Bronchial epithelial cell (primary cell): ENCODE results near the gene FTCD. TPM values are rescaled to one million over a fixed set of nuclear protein-coding genes. Genes with fewer than 3 reads are reported as not detected.

Experiments used
- total RNA-seq: library from RNA; depleted of rRNA; stranded (reverse); fragments of >200 nt; gene quantifications from 2 replicates; pipeline ENCODE4 v1.2.1, GENCODE V29; 2014

The FTCD gene
- total RNA-seq, 1 donor from 2014 or later, result not detected

Other genes starting within 250 kb of the FTCD start
- 1.9 and 12.9 TPM in 2 replicates for gene COL6A1, start 173.8 kb downstream of the FTCD start, total RNA-seq
- 1.0 and 12.6 TPM in 2 replicates for gene COL6A2, start 57.5 kb downstream of the FTCD start, total RNA-seq
- 0.64 and 1.1 TPM in 2 replicates for gene SPATC1L, start 28.9 kb upstream of the FTCD start, total RNA-seq
- gene LSS, start 73.2 kb upstream of the FTCD start, total RNA-seq, result 29.6 and 43.7 TPM in 2 replicates
- gene MCM3AP, start 130.0 kb upstream of the FTCD start, total RNA-seq, result 70.8 and 80.5 TPM in 2 replicates
- 15.4 and 17.4 TPM in 2 replicates for gene YBEY, start 130.8 kb upstream of the FTCD start, total RNA-seq
- 0.53 and 0.77 TPM in 2 replicates for gene C21orf58, start 168.3 kb upstream of the FTCD start, total RNA-seq
- 11.1 and 11.3 TPM in 2 replicates for gene PCNT, start 168.6 kb upstream of the FTCD start, total RNA-seq